Measurements from ENCODE around the gene LRFN2. TPM values are rescaled to one million over a fixed set of nuclear protein-coding genes. Genes with fewer than 3 reads are reported as not detected.

The LRFN2 gene
- 1 to 10 TPM in 1 of 4 donors, under 1 TPM in 3; 0.18 to 2.2 (median 0.34) TPM for total RNA-seq

GRCh38 chr6:40587240-40588069 lies at the start of gene LRFN2:
TSS of gene LRFN2 (minus strand) at chr6:40587364.
- peak within 1 kb of the TSS; percentile 42 to 71 (median 51) for H3K4me3 ChIP-seq
- intact Hi-C loops (cut with DNase I), result loop anchor here (10.0 kb wide), 1 partner anchor 253 kb away; no protein-coding TSS in a partner anchor
- H3K36me3 ChIP-seq, result no peaks in the 10 kb centered on the region
- peaks cover 14 to 32% (median 16%) of the 10 kb centered on the region in 3 donors for H3K4me1 ChIP-seq
- peak within 1 kb of the TSS in 3 of 4 donors; percentile 25 to 68 (median 59) for H3K27ac ChIP-seq
- DNase-seq, result no peak
- TF ChIP-seq CTCF (IDR thresholded peaks at IDR 0.05), result peak; percentile 62 to 86 (median 72)
- no peak for TF ChIP-seq POLR2A (IDR thresholded peaks at IDR 0.05)
- no peaks in the 10 kb centered on the region for H3K9me3 ChIP-seq
- 0% methylated on average over 6 to 8 of the region's 89 CpGs for WGBS, 2 donors
- peaks cover 0 to 82% (median 0%) of the 10 kb centered on the region in 4 donors for H3K27me3 ChIP-seq

- TF ChIP-seq POLR2A (IDR thresholded peaks at IDR 0.05) (no peak), CTCF (IDR thresholded peaks at IDR 0.05) (no peak)
- intact Hi-C loops (cut with DNase I), result no loop called here
- H3K9me3 ChIP-seq, result no peaks in the 10 kb centered on the region
- H3K36me3 ChIP-seq, result no peaks in the 10 kb centered on the region
- 52 to 56% methylated on average over 3 of the region's 3 CpGs for WGBS, 2 donors
- no peak for DNase-seq
- H3K27me3 ChIP-seq, result peaks cover 0 to 31% (median 0%) of the 10 kb centered on the region in 4 donors
- H3K4me1 ChIP-seq, result no peaks in the 10 kb centered on the region
- no peak overlapping the region for H3K4me3 ChIP-seq
- no peak overlapping the region for H3K27ac ChIP-seq
Observed at GRCh38 chr6:40634429-40634828, 47.3 kb upstream of the LRFN2 start.

GRCh38 chr6:40631744-40632143 lies 44.6 kb upstream of the LRFN2 start:
- H3K36me3 ChIP-seq, result no peaks in the 10 kb centered on the region
- H3K9me3 ChIP-seq, result no peaks in the 10 kb centered on the region
- TF ChIP-seq CTCF (IDR thresholded peaks at IDR 0.05) (no peak), POLR2A (IDR thresholded peaks at IDR 0.05) (no peak)
- no peak overlapping the region for H3K27ac ChIP-seq
- no peak for DNase-seq
- no peaks in the 10 kb centered on the region for H3K4me1 ChIP-seq
- H3K4me3 ChIP-seq, result no peak overlapping the region
- WGBS, 2 donors, result 62 to 82% methylated on average over 5 to 7 of the region's 7 CpGs
- intact Hi-C loops (cut with DNase I), result no loop called here
- H3K27me3 ChIP-seq, result peaks cover 0 to 39% (median 0%) of the 10 kb centered on the region in 4 donors

GRCh38 chr6:40630488-40630887 lies 43.3 kb upstream of the LRFN2 start:
- H3K27ac ChIP-seq, result no peak overlapping the region
- H3K4me1 ChIP-seq, result no peaks in the 10 kb centered on the region
- 52 to 66% methylated on average over 4 to 5 of the region's 5 CpGs for WGBS, 2 donors
- peaks cover 0 to 39% (median 0%) of the 10 kb centered on the region in 4 donors for H3K27me3 ChIP-seq
- TF ChIP-seq CTCF (IDR thresholded peaks at IDR 0.05) (no peak), POLR2A (IDR thresholded peaks at IDR 0.05) (no peak)
- H3K9me3 ChIP-seq, result no peaks in the 10 kb centered on the region
- intact Hi-C loops (cut with DNase I), result no loop called here
- H3K36me3 ChIP-seq, result no peaks in the 10 kb centered on the region
- H3K4me3 ChIP-seq, result no peak overlapping the region
- no peak for DNase-seq

GRCh38 chr6:40630051-40630450 lies 42.9 kb upstream of the LRFN2 start:
- no peak for DNase-seq
- Histone ChIP-seq H3K4me1 (no peaks in the 10 kb centered on the region), H3K4me3 (no peak overlapping the region), H3K9me3 (no peaks in the 10 kb centered on the region), H3K36me3 (no peaks in the 10 kb centered on the region), H3K27me3 (peaks cover 0 to 39% (median 0%) of the 10 kb centered on the region in 4 donors), H3K27ac (no peak overlapping the region)
- intact Hi-C loops (cut with DNase I), result no loop called here
- TF ChIP-seq CTCF (IDR thresholded peaks at IDR 0.05), result no peak
- no peak for TF ChIP-seq POLR2A (IDR thresholded peaks at IDR 0.05)
- WGBS, 2 donors, result 63 to 96% methylated on average over 2 to 4 of the region's 6 CpGs
